ENCODE data around the gene EIF4G3. TPM values are rescaled to one million over a fixed set of nuclear protein-coding genes. Genes with fewer than 3 reads are reported as not detected.

Gene EIF4G3
- total and polyA plus RNA-seq, 2 donors (not counting 1 experiment from before 2014, with no cell fraction given): 33.6 to 76.0 TPM

DNA sequence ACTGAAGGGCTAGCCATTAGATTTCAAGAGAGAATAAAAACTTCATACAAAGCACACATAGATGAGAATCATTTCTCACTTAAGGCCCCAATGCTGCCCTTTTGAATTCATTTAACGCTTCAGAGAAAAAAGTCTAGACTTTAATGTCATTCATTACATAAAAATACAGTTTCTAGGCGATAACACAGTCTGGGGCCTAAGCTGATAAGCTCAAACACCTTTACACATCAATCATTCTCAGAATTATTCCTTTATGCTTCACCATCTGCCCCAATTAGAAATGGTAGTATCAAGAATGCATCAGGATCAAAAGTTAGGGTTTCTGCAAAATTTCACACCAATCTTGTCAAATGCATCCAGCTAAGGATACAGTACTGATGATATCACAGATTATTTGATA is 289.5 kb downstream of the EIF4G3 start:
- Histone ChIP-seq H3K27ac (ENCODE audit: low read length in 2 of 2) (no peak overlapping the region), H2AFZ (ENCODE audit: insufficient read depth, low read depth, low read length, poor library complexity, severe bottlenecking) (no peak overlapping the region), H3K36me3 (replicated peaks in 1 of 2; ENCODE audit: control extremely low read depth in 1 of 2, control insufficient read depth in 1 of 2, extremely low read depth in 1 of 2, insufficient read depth in 2 of 2, low read length in 1 of 2) (peaks cover 4 to 37% of the 10 kb centered on the region in 2 experiments), H4K20me1 (ENCODE audit: control insufficient read depth, insufficient read depth, low read length, poor library complexity, severe bottlenecking) (no peaks in the 10 kb centered on the region), H3K4me2 (replicated peaks; ENCODE audit: low read depth, low read length, poor library complexity, severe bottlenecking) (no peak overlapping the region), H3K4me3 (ENCODE audit: control extremely low read depth in 1 of 5, extremely low read depth in 1 of 5, insufficient read depth in 1 of 5, low read depth in 2 of 5, low read length in 4 of 5) (no peak overlapping the region), H3K27me3 (replicated peaks in 1 of 4; ENCODE audit: control extremely low read depth in 1 of 4, control insufficient read depth in 3 of 4, insufficient read depth in 4 of 4, low read length in 3 of 4) (no peaks in the 10 kb centered on the region), H3K79me2 (ENCODE audit: control insufficient read depth, insufficient read depth, low read length) (no peaks in the 10 kb centered on the region), H3K9me3 (ENCODE audit: control extremely low read depth in 1 of 3, control insufficient read depth in 2 of 3, insufficient read depth in 1 of 3, low read length in 2 of 3) (no peaks in the 10 kb centered on the region), H3K4me1 (ENCODE audit: control insufficient read depth in 2 of 2, insufficient read depth in 2 of 2, low read length in 2 of 2) (no peaks in the 10 kb centered on the region), H3K9ac (ENCODE audit: low read length) (no peak overlapping the region)
- POLR2A ChIA-PET: no interaction called here
- WGBS (ENCODE audit: insufficient coverage): 91% methylated on average over 1 of the region's 2 CpGs
- no peaks in the 10 kb centered on the region for H3K4me1 Mint-ChIP-seq
- intact Hi-C loops (cut with micrococcal nuclease): no loop called here
- DNase-seq (no peak), ATAC-seq (ENCODE audit: low read depth) (no peak)
- H3K27me3 Mint-ChIP-seq: no peaks in the 10 kb centered on the region
- CTCF ChIA-PET: no interaction called here
- H3K27ac Mint-ChIP-seq: no peak overlapping the region
- TF ChIP-seq EZH2 (IDR thresholded peaks at IDR 0.05; ENCODE audit: borderline replicate concordance, insufficient read depth, low read depth, low read length, poor library complexity, severe bottlenecking): no peak
- TF ChIP-seq, protein P1, sequence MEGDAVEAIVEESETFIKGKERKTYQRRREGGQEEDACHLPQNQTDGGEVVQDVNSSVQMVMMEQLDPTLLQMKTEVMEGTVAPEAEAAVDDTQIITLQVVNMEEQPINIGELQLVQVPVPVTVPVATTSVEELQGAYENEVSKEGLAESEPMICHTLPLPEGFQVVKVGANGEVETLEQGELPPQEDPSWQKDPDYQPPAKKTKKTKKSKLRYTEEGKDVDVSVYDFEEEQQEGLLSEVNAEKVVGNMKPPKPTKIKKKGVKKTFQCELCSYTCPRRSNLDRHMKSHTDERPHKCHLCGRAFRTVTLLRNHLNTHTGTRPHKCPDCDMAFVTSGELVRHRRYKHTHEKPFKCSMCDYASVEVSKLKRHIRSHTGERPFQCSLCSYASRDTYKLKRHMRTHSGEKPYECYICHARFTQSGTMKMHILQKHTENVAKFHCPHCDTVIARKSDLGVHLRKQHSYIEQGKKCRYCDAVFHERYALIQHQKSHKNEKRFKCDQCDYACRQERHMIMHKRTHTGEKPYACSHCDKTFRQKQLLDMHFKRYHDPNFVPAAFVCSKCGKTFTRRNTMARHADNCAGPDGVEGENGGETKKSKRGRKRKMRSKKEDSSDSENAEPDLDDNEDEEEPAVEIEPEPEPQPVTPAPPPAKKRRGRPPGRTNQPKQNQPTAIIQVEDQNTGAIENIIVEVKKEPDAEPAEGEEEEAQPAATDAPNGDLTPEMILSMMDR (IDR thresholded peaks at IDR 0.05): no peak
- no peak overlapping the region for H3K4me3 Mint-ChIP-seq
- H3K9me3 Mint-ChIP-seq (ENCODE audit: insufficient read depth): no peaks in the 10 kb centered on the region

DNA sequence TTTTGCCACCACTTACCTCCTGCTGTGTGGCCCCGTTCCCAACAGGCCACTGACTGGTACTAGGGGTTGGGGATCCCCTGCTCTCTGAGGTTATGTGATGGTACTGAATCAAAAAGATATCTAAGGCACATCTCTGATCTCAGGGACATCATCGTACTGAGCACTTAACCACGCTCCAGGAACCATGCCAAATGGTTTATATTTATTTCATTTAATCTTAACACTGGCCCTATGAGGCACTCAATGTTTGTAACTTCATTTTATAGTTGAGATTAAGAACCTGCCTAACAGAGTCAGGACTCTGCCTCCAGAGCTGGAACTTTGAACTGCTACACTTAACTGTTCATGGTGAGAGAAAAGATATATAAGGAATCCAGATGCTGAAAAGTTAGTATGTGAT is 291.6 kb downstream of the EIF4G3 start:
- TF ChIP-seq EZH2 (IDR thresholded peaks at IDR 0.05; ENCODE audit: borderline replicate concordance, insufficient read depth, low read depth, low read length, poor library complexity, severe bottlenecking): no peak
- TF ChIP-seq, protein P1 (IDR thresholded peaks at IDR 0.05): no peak
- Mint-ChIP-seq H3K4me1 (no peaks in the 10 kb centered on the region), H3K9me3 (ENCODE audit: insufficient read depth) (no peaks in the 10 kb centered on the region), H3K4me3 (no peak overlapping the region), H3K27me3 (no peaks in the 10 kb centered on the region), H3K27ac (no peak overlapping the region)
- ChIA-PET CTCF (no interaction called here), POLR2A (no interaction called here)
- Histone ChIP-seq H2AFZ (ENCODE audit: insufficient read depth, low read depth, low read length, poor library complexity, severe bottlenecking) (no peak overlapping the region), H3K9ac (ENCODE audit: low read length) (no peak overlapping the region), H3K4me3 (ENCODE audit: control extremely low read depth in 1 of 5, extremely low read depth in 1 of 5, insufficient read depth in 1 of 5, low read depth in 2 of 5, low read length in 4 of 5) (no peak overlapping the region), H3K4me2 (replicated peaks; ENCODE audit: low read depth, low read length, poor library complexity, severe bottlenecking) (no peak overlapping the region), H3K4me1 (ENCODE audit: control insufficient read depth in 2 of 2, insufficient read depth in 2 of 2, low read length in 2 of 2) (no peaks in the 10 kb centered on the region), H3K36me3 (replicated peaks in 1 of 2; ENCODE audit: control extremely low read depth in 1 of 2, control insufficient read depth in 1 of 2, extremely low read depth in 1 of 2, insufficient read depth in 2 of 2, low read length in 1 of 2) (peaks cover 0 to 18% of the 10 kb centered on the region in 2 experiments), H3K79me2 (ENCODE audit: control insufficient read depth, insufficient read depth, low read length) (no peaks in the 10 kb centered on the region), H3K27ac (ENCODE audit: low read length in 2 of 2) (no peak overlapping the region), H3K27me3 (replicated peaks in 1 of 4; ENCODE audit: control extremely low read depth in 1 of 4, control insufficient read depth in 3 of 4, insufficient read depth in 4 of 4, low read length in 3 of 4) (no peaks in the 10 kb centered on the region), H3K9me3 (ENCODE audit: control extremely low read depth in 1 of 3, control insufficient read depth in 2 of 3, insufficient read depth in 1 of 3, low read length in 2 of 3) (no peaks in the 10 kb centered on the region), H4K20me1 (ENCODE audit: control insufficient read depth, insufficient read depth, low read length, poor library complexity, severe bottlenecking) (no peaks in the 10 kb centered on the region)
- intact Hi-C loops (cut with micrococcal nuclease): no loop called here
- DNase-seq (no peak), ATAC-seq (ENCODE audit: low read depth) (no peak)
- WGBS (ENCODE audit: insufficient coverage): no CpG with 5 or more reads among the region's 3 CpGs
